Erythroblast (primary cell): ENCODE measurements around the gene FNTB.

Experiments used
- GATA1 ChIP-seq: IDR thresholded peaks from 2 replicates; pipeline ENCODE4 v1.6.1; 2011; ENCODE audit warnings: low read depth, mild to moderate bottlenecking, control low read depth, low read length, moderate library complexity
- POLR2A ChIP-seq: IDR thresholded peaks from 2 replicates; pipeline ENCODE4 v1.6.1; 2011; ENCODE audit warnings: mild to moderate bottlenecking, low read length

DNA sequence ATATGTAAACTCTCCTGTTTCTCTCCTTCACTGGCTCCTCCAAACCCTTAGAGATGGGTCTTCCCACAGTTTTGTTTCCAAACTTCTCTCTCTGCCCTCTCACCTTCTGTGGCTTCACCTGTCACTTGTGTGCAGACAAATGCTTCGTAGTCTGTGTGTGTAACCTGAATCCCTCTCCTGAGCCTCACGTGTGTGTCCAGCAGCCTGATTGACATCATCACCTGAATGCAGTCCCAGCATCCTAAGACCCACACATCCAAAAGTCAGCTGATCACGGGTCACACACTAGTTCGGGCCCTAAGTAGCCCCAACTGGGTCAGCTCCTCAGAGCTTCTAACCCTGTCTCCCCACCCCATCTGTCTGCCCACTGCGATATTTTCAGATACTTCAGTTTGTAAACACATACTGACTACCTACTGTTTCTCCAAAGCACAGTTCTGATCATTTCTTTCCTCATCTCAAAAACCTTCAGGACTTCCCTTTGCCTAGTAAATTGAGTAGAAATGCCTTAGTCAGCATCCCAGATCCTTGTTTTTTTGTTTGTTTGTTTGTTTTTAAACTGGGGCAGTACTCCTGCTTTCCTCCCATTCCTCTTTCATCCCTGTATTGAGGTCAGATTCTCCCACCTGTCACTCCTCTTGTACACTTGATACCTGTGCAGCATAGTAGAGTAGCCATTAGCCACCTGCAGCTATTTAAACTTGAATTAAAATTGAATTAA is 23.7 kb downstream of the FNTB start:
- TF ChIP-seq POLR2A (no peak), GATA1 (no peak)
